Peyer's patch (tissue), 4 donors: ENCODE results near the gene PPP1R7. TPM values are rescaled to one million over a fixed set of nuclear protein-coding genes. Genes with fewer than 3 reads are reported as not detected.

ENCODE experiments used
- DNase-seq, 3 donors: peaks; one replicate each; pipeline ENCODE4 v3.0.0-alpha.2; 2017 to 2019
- H3K27ac ChIP-seq, 4 donors: fragments of 200-600 bp; sonication (generic); one replicate each; pipeline ENCODE4 v1.5.1; 2016 to 2019
- H3K27me3 ChIP-seq, 2 donors: fragments of 200-600 bp; sonication (generic); one replicate each; pipeline ENCODE4 v1.5.1; 2019
- H3K36me3 ChIP-seq, 3 donors: fragments of 200-600 bp; sonication (generic); one replicate each; pipeline ENCODE4 v1.5.1; 2016 to 2019
- H3K4me1 ChIP-seq, 4 donors: fragments of 200-600 bp; sonication (generic); one replicate each; pipeline ENCODE4 v1.5.1; 2016 to 2019
- H3K4me3 ChIP-seq, 4 donors: fragments of 200-600 bp; sonication (generic); 1 replicate in 3 of 4; 2 replicates in 1 of 4; pipeline ENCODE4 v1.5.1; 2016 to 2019; ENCODE audit warnings: mild to moderate bottlenecking in 1 of 4
- H3K9me3 ChIP-seq, 4 donors: fragments of 200-600 bp; sonication (generic); one replicate each; pipeline ENCODE4 v1.5.1; 2016 to 2019; ENCODE audit warnings: mild to moderate bottlenecking in 1 of 4
- CTCF ChIP-seq, 6 experiments: fragments of 450-650 bp in 4 of 6; fragments of 200-600 bp in 2 of 6; sonication (generic) in 1 of 6; IDR thresholded peaks; one replicate each; pipeline ENCODE4 v1.5.1; 2017 to 2019; ENCODE audit warnings: antibody characterized with exemption in 6 of 6, mild to moderate bottlenecking in 3 of 6, moderate library complexity in 1 of 6
- POLR2A ChIP-seq, 2 donors: fragments of 450-650 bp; IDR thresholded peaks; one replicate each; pipeline ENCODE4 v1.5.1; 2017; ENCODE audit warnings: antibody characterized with exemption in 2 of 2, mild to moderate bottlenecking in 2 of 2, moderate library complexity in 2 of 2
- total RNA-seq, 4 donors: library from RNA; depleted of rRNA; stranded (reverse); fragments of >200 nt; gene quantifications; one replicate each; pipeline ENCODE4 v1.1.0, GENCODE V29; 2016

PPP1R7 gene
- total RNA-seq, 4 donors from 2014 or later, result 13.2 to 44.0 (median 28.1) TPM

- Histone ChIP-seq H3K36me3 (no peaks in the 10 kb centered on the region), H3K9me3 (no peaks in the 10 kb centered on the region), H3K27ac (no peak overlapping the region), H3K4me3 (no peak overlapping the region), H3K4me1 (peaks cover 0 to 10% (median 0%) of the 10 kb centered on the region in 4 donors), H3K27me3 (no peaks in the 10 kb centered on the region)
- TF ChIP-seq CTCF (IDR thresholded peaks at IDR 0.05) (no peak), POLR2A (IDR thresholded peaks at IDR 0.05) (no peak)
- no peak for DNase-seq
Observed at GRCh38 chr2:241207151-241207550, 56.9 kb downstream of the PPP1R7 start.

- DNase-seq, result no peak
- no peaks in the 10 kb centered on the region for H3K27me3 ChIP-seq
- H3K36me3 ChIP-seq, result no peaks in the 10 kb centered on the region
- H3K4me1 ChIP-seq, result peaks cover 0 to 10% (median 0%) of the 10 kb centered on the region in 4 donors
- TF ChIP-seq POLR2A (IDR thresholded peaks at IDR 0.05) (no peak), CTCF (IDR thresholded peaks at IDR 0.05) (no peak)
- H3K27ac ChIP-seq, result no peak overlapping the region
- no peak overlapping the region for H3K4me3 ChIP-seq
- no peaks in the 10 kb centered on the region for H3K9me3 ChIP-seq
Observed at GRCh38 chr2:241207641-241208040, 57.4 kb downstream of the PPP1R7 start.

- Histone ChIP-seq H3K36me3 (no peaks in the 10 kb centered on the region), H3K27ac (no peak overlapping the region), H3K9me3 (no peaks in the 10 kb centered on the region), H3K27me3 (no peaks in the 10 kb centered on the region), H3K4me3 (no peak overlapping the region), H3K4me1 (peaks cover 0 to 10% (median 0%) of the 10 kb centered on the region in 4 donors)
- TF ChIP-seq POLR2A (IDR thresholded peaks at IDR 0.05) (no peak), CTCF (IDR thresholded peaks at IDR 0.05) (no peak)
- no peak for DNase-seq
Observed at GRCh38 chr2:241208058-241208457, 57.8 kb downstream of the PPP1R7 start.

GRCh38 chr2:241209271-241209670 is 59.0 kb downstream of the PPP1R7 start:
- Histone ChIP-seq H3K36me3 (no peaks in the 10 kb centered on the region), H3K4me3 (no peak overlapping the region), H3K27ac (no peak overlapping the region), H3K4me1 (peaks cover 0 to 10% (median 0%) of the 10 kb centered on the region in 4 donors), H3K9me3 (no peaks in the 10 kb centered on the region), H3K27me3 (no peaks in the 10 kb centered on the region)
- no peak for DNase-seq
- no peak for TF ChIP-seq POLR2A (IDR thresholded peaks at IDR 0.05)
- no peak for TF ChIP-seq CTCF (IDR thresholded peaks at IDR 0.05)

GRCh38 chr2:241211276-241211675 is 61.0 kb downstream of the PPP1R7 start:
- H3K27ac ChIP-seq, result no peak overlapping the region
- no peaks in the 10 kb centered on the region for H3K36me3 ChIP-seq
- H3K4me3 ChIP-seq, result no peak overlapping the region
- no peaks in the 10 kb centered on the region for H3K27me3 ChIP-seq
- TF ChIP-seq POLR2A (IDR thresholded peaks at IDR 0.05), result no peak
- TF ChIP-seq CTCF (IDR thresholded peaks at IDR 0.05), result no peak
- DNase-seq, result no peak
- H3K9me3 ChIP-seq, result no peaks in the 10 kb centered on the region
- H3K4me1 ChIP-seq, result peaks cover 0 to 10% (median 0%) of the 10 kb centered on the region in 4 donors

- no peak overlapping the region for H3K4me3 ChIP-seq
- no peak overlapping the region for H3K27ac ChIP-seq
- TF ChIP-seq CTCF (IDR thresholded peaks at IDR 0.05) (no peak), POLR2A (IDR thresholded peaks at IDR 0.05) (no peak)
- H3K27me3 ChIP-seq, result no peaks in the 10 kb centered on the region
- H3K4me1 ChIP-seq, result peaks cover 0 to 1% (median 0%) of the 10 kb centered on the region in 4 donors
- H3K9me3 ChIP-seq, result no peaks in the 10 kb centered on the region
- no peaks in the 10 kb centered on the region for H3K36me3 ChIP-seq
- DNase-seq, result no peak
Observed at GRCh38 chr2:241213041-241213440, 62.8 kb downstream of the PPP1R7 start.
